Tibial artery (tissue), 4 donors: Measurements from ENCODE around the gene SCFD1.

Source experiments
- DNase-seq, 2 donors: peaks; one replicate each; pipeline ENCODE4 v3.0.0-alpha.2; 2019
- H3K27ac ChIP-seq, 2 donors: fragments of 200-600 bp; sonication (generic) in 1 of 2; 1 replicate in 1 of 2; 2 replicates in 1 of 2; pipeline ENCODE4 v1.5.1; 2018 to 2019; ENCODE audit warnings: mild to moderate bottlenecking in 1 of 2
- H3K27me3 ChIP-seq, 2 donors: fragments of 200-600 bp; sonication (generic) in 1 of 2; one replicate each; pipeline versions ENCODE4 v1.5.1 to v1.6.0; 2016 to 2019
- H3K36me3 ChIP-seq, 3 donors: fragments of 200-600 bp; sonication (generic) in 2 of 3; one replicate each; pipeline ENCODE4 v1.5.1; 2016 to 2019; ENCODE audit warnings: mild to moderate bottlenecking in 2 of 3
- H3K4me1 ChIP-seq, 4 donors: fragments of 200-600 bp; sonication (generic) in 2 of 4; 1 replicate in 3 of 4; 2 replicates in 1 of 4; pipeline ENCODE4 v1.5.1; 2016 to 2019
- H3K4me3 ChIP-seq, 2 donors: fragments of 200-600 bp; sonication (generic) in 1 of 2; 1 replicate in 1 of 2; 2 replicates in 1 of 2; pipeline ENCODE4 v1.5.1; 2018 to 2019; ENCODE audit warnings: mild to moderate bottlenecking in 2 of 2
- H3K9me3 ChIP-seq, 3 donors: fragments of 200-600 bp; sonication (generic) in 1 of 3; one replicate each; pipeline ENCODE4 v1.5.1; 2016 to 2019
- intact Hi-C: fragments of 100-400 bp; cut with DNase I; formaldehyde crosslinking; loops from one replicate; pipeline ENCODE4 v1.15.0; 2023; ENCODE audit warnings: low total_unique reads
- TF ChIP-seq, protein P1 (sequence below), 2 experiments: fragments of 200-600 bp in 1 of 2; fragments of 450-650 bp in 1 of 2; IDR thresholded peaks; one replicate each; pipeline ENCODE4 v1.5.1; 2017 to 2019; ENCODE audit warnings: antibody characterized with exemption in 2 of 2, mild to moderate bottlenecking in 1 of 2, moderate library complexity in 1 of 2

The SCFD1 gene

DNA sequence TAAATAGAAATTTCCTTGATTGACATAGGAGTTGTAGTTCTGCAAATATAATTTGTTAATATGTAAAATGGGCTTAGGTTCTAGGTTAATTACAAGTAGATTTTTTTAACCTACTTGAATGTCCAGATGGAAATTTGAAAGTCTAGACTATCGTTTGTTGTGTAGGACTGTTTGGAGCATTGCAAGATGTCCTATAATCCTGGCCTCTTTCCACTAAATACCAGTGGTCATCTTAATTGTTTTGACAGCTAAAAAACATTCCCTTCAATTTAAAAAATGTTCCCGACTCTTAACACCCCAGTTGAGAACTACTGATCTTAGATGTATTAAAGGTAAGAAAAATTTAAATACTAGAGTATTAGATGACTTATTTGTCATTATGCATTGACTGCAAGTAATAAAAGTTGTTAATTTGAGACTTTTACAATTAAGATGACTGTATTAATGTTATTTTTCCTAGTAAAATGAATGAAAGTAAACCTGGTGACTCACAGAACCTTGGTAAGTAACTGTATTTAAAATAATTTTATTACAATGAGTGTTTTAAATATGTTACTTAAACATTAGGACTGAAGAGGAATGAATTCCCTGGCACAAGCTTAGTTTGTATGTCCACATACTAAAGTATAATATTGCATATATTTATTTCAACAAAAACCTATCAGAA is 41.4 kb upstream of the SCFD1 start:
- peaks cover 0 to 6% (median 5%) of the 10 kb centered on the region in 3 donors for H3K36me3 ChIP-seq
- TF ChIP-seq, protein P1, sequence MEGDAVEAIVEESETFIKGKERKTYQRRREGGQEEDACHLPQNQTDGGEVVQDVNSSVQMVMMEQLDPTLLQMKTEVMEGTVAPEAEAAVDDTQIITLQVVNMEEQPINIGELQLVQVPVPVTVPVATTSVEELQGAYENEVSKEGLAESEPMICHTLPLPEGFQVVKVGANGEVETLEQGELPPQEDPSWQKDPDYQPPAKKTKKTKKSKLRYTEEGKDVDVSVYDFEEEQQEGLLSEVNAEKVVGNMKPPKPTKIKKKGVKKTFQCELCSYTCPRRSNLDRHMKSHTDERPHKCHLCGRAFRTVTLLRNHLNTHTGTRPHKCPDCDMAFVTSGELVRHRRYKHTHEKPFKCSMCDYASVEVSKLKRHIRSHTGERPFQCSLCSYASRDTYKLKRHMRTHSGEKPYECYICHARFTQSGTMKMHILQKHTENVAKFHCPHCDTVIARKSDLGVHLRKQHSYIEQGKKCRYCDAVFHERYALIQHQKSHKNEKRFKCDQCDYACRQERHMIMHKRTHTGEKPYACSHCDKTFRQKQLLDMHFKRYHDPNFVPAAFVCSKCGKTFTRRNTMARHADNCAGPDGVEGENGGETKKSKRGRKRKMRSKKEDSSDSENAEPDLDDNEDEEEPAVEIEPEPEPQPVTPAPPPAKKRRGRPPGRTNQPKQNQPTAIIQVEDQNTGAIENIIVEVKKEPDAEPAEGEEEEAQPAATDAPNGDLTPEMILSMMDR (IDR thresholded peaks at IDR 0.05): no peak
- DNase-seq: no peak
- H3K27ac ChIP-seq: no peak overlapping the region
- H3K27me3 ChIP-seq: no peaks in the 10 kb centered on the region
- H3K4me1 ChIP-seq: no peaks in the 10 kb centered on the region
- intact Hi-C loops: no loop called here
- H3K4me3 ChIP-seq: no peak overlapping the region
- H3K9me3 ChIP-seq: no peaks in the 10 kb centered on the region

DNA sequence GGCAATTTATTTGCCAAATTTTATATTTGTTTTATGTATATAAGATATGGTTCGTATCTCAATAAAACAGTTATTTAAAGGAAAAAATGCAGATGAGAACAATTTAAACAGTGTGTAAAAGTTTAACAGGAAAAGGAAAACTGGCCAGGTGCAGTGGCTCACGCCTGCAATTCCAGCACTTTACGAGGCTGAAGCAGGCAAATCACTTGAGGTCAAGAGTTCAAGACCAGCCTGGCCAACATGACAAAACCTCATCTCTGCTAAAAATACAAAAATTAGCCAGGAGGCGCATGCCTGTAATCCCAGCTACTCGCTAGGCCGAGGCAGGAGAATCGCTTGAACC is 40.9 kb upstream of the SCFD1 start:
- TF ChIP-seq, protein P1 (IDR thresholded peaks at IDR 0.05): no peak
- Histone ChIP-seq H3K27ac (no peak overlapping the region), H3K9me3 (no peaks in the 10 kb centered on the region)

DNA sequence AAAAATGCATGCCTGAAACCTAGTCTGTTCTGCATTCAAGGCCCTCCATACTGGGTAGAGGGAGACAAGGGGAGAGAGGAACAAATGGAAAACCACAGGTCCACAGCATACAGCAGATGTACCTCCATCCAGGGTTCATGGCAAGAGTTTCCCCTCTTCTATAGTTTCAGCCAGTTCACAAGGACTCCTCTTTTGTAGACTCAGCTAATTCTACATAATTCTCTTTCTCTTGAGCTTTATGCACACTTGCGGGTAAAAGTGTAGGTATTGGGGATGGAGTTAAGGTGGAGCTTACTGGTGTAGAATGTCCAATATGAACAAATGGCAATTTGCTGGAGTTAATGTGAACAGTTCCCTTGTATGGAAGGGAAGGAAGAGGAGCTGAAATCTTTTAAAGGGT is 39.7 kb upstream of the SCFD1 start:
- H3K4me3 ChIP-seq: no peak overlapping the region
- H3K27ac ChIP-seq: no peak overlapping the region
- H3K4me1 ChIP-seq: no peaks in the 10 kb centered on the region
- intact Hi-C loops: no loop called here
- no peak for DNase-seq
- H3K27me3 ChIP-seq: no peaks in the 10 kb centered on the region
- no peaks in the 10 kb centered on the region for H3K9me3 ChIP-seq
- peaks cover 0 to 6% (median 5%) of the 10 kb centered on the region in 3 donors for H3K36me3 ChIP-seq
- TF ChIP-seq, protein P1 (IDR thresholded peaks at IDR 0.05): no peak

More for the DNA sequence above, 40.9 kb upstream of the SCFD1 start:
- DNase-seq: no peak
- Histone ChIP-seq H3K4me1 (no peaks in the 10 kb centered on the region), H3K27me3 (no peaks in the 10 kb centered on the region), H3K36me3 (peaks cover 0 to 6% (median 5%) of the 10 kb centered on the region in 3 donors), H3K4me3 (no peak overlapping the region)
- intact Hi-C loops: no loop called here

DNA sequence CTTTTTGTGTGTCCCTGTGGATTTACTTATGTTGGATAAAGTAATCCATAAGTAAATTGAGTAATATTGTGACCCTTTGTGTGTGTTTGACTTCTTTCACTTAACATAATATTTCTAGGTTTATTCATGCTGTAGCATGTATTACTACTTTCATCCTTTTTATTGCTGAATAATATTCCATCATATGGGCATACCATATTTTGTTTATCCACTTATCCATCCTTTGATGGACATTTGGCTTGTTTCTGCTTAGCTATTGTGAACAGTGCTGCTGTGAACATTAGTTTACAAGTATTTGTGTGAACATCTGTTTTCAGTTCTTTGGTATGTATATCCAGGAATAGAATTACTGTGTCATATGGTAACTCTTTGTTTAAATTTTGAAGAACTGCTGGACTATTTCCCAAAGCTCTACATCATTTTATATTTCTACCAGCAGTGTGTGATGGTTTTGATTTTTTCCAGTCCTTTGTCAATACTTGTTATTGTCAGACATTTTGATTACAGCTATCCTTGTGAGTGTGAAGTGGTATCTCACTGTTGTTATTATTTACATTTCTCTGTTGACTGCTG is 38.0 kb upstream of the SCFD1 start:
- intact Hi-C loops: no loop called here
- Histone ChIP-seq H3K9me3 (no peaks in the 10 kb centered on the region), H3K4me1 (no peaks in the 10 kb centered on the region), H3K27ac (no peak overlapping the region), H3K27me3 (no peaks in the 10 kb centered on the region), H3K4me3 (no peak overlapping the region), H3K36me3 (peaks cover 0 to 6% (median 5%) of the 10 kb centered on the region in 3 donors)
- TF ChIP-seq, protein P1 (IDR thresholded peaks at IDR 0.05): no peak
- DNase-seq: no peak

DNA sequence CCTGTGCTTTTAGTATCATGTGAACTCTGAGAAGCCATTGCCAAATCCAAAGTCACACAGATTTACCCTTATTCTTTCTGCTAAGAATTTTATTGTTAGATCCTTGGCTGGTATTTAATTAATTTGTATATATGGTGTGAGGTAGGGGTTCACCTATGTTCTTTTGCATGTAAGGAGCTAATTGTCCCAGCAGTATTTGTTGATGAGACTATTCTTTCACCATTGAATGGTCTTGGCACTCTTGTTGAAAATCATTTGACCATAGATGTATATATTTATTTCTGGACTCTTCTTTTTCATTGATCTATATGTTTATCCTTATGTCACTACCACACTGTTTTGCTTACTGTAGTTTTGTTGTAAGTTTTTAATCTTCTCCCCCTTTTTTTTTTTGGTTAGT is 36.9 kb upstream of the SCFD1 start:
- Histone ChIP-seq H3K4me3 (no peak overlapping the region), H3K4me1 (no peaks in the 10 kb centered on the region), H3K27ac (no peak overlapping the region), H3K36me3 (peaks cover 0 to 11% (median 6%) of the 10 kb centered on the region in 3 donors), H3K27me3 (no peaks in the 10 kb centered on the region), H3K9me3 (no peaks in the 10 kb centered on the region)
- TF ChIP-seq, protein P1 (IDR thresholded peaks at IDR 0.05): no peak
- intact Hi-C loops: no loop called here
- no peak for DNase-seq
